ENCODE data around the gene CHKB.

Gene CHKB

GRCh38 chr22:50571264-50572175 is 11.1 kb downstream of the CHKB start:
- no peak for DNase-seq

GRCh38 chr22:50570861-50571260 is 11.8 kb downstream of the CHKB start:
- no peak for DNase-seq

- DNase-seq = no peak
These were observed 12.6 kb downstream of the CHKB start for GRCh38 chr22:50569896-50570535.

GRCh38 chr22:50569041-50569459 is 13.6 kb downstream of the CHKB start:
- no peak for DNase-seq

GRCh38 chr22:50568626-50569025 is 14.0 kb downstream of the CHKB start:
- no peak for DNase-seq

GRCh38 chr22:50567721-50568252 is 14.9 kb downstream of the CHKB start:
- no peak for DNase-seq

GRCh38 chr22:50564289-50564688 is 18.4 kb downstream of the CHKB start:
- DNase-seq = no peak

GRCh38 chr22:50563413-50564160 is 19.1 kb downstream of the CHKB start:
- DNase-seq = peak; percentile 55

- DNase-seq = peak; percentile 97
These were observed 19.9 kb downstream of the CHKB start, which contains the start of gene SYCE3 for GRCh38 chr22:50562523-50563412. Gene SYCE3, minus strand, starts transcription at chr22:50562919. Its CDS starts 6,514 bp downstream, at chr22:50556405.

- DNase-seq = no peak
These were observed 21.0 kb downstream of the CHKB start for GRCh38 chr22:50561401-50562358.

GRCh38 chr22:50560034-50560433 is 22.6 kb downstream of the CHKB start:
- DNase-seq = no peak

GRCh38 chr22:50556703-50557102 is 25.9 kb downstream of the CHKB start:
- DNase-seq = no peak

GRCh38 chr22:50553310-50553709 is 29.3 kb downstream of the CHKB start:
- DNase-seq = no peak

GRCh38 chr22:50551160-50551752 is 31.4 kb downstream of the CHKB start:
- DNase-seq = no peak

- no peak for DNase-seq
These were observed 32.3 kb downstream of the CHKB start for GRCh38 chr22:50550395-50550794.

GRCh38 chr22:50548921-50549790 is 33.5 kb downstream of the CHKB start:
- DNase-seq = no peak

GRCh38 chr22:50548040-50548920 is 34.4 kb downstream of the CHKB start:
- DNase-seq = no peak
